ENCODE data around the gene SHISA9.
"Not testable (repeated sequence)": the region's sequence is repeated elsewhere in the genome, so short reads cannot be mapped to it uniquely, and the experiment has no call there.

The SHISA9 gene

GRCh38 chr16:12901597-12902461 lies at the start of gene SHISA9:
Gene SHISA9 (plus strand): TSS chr16:12901598.
- no peak within 1 kb of the TSS for H2AFZ ChIP-seq (ENCODE audit: low read length)
- no peaks in the 10 kb centered on the region for H3K27me3 ChIP-seq (ENCODE audit: insufficient read depth, low read length, poor library complexity, severe bottlenecking)
- no peak for TF ChIP-seq CTCF (conservative IDR thresholded peaks at IDR 0.05; ENCODE audit: low read length)
- no peak for TF ChIP-seq EZH2phosphoT487 (IDR thresholded peaks at IDR 0.05; ENCODE audit: borderline replicate concordance)
- no peaks in the 10 kb centered on the region for H4K20me1 ChIP-seq (ENCODE audit: insufficient read depth, low read length, poor library complexity, severe bottlenecking)
- H3K9ac ChIP-seq (ENCODE audit: low read depth, low read length, poor library complexity, severe bottlenecking) = no peak within 1 kb of the TSS
- H3K9me2 ChIP-seq (replicated peaks; ENCODE audit: low read depth, low read length) = no peaks in the 10 kb centered on the region
- no peak within 1 kb of the TSS for H3K4me3 ChIP-seq (ENCODE audit: low read length, poor library complexity, severe bottlenecking)
- H3K79me2 ChIP-seq (ENCODE audit: insufficient read depth, low read length) = no peaks in the 10 kb centered on the region
- H3K36me3 ChIP-seq (ENCODE audit: insufficient read depth, low read length) = no peaks in the 10 kb centered on the region
- no peaks in the 10 kb centered on the region for H3K9me3 ChIP-seq (ENCODE audit: insufficient read depth, low read depth, low read length)
- no peak within 1 kb of the TSS for H3K4me2 ChIP-seq (ENCODE audit: low read depth, low read length, poor library complexity, severe bottlenecking)
- H3K4me1 ChIP-seq (ENCODE audit: insufficient read depth, low read length, poor library complexity, severe bottlenecking) = no peaks in the 10 kb centered on the region
- H3F3A ChIP-seq (ENCODE audit: low read depth) = no peaks in the 10 kb centered on the region

DNA sequence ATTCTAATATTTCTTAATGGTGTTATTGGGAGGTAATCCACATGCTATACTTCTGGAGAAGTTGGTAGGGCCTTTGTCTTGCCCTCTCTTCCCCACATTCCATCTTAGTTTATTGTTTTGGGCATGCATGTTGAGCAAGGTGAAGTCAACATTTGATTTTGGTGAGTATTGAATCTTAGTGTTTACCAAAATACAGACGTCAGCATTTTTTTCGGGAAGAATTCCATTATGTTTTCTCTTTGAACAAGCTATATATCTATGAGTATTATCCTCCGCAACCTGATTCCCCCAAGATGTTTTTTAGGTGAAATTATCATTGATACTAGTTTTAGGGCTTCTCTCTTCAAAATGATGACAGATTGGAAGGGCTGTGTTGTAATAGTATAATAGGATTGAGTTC lies 47.4 kb upstream of the SHISA9 start:
- no peaks in the 10 kb centered on the region for H3F3A ChIP-seq (ENCODE audit: low read depth)
- H2AFZ ChIP-seq (ENCODE audit: low read length) = no peak overlapping the region
- no peaks in the 10 kb centered on the region for H3K9me2 ChIP-seq (replicated peaks; ENCODE audit: low read depth, low read length)
- TF ChIP-seq CTCF (conservative IDR thresholded peaks at IDR 0.05; ENCODE audit: low read length) (no peak), EZH2phosphoT487 (IDR thresholded peaks at IDR 0.05; ENCODE audit: borderline replicate concordance) (no peak)
- no peak overlapping the region for H3K4me3 ChIP-seq (ENCODE audit: low read length, poor library complexity, severe bottlenecking)
- H4K20me1 ChIP-seq (ENCODE audit: insufficient read depth, low read length, poor library complexity, severe bottlenecking) = no peaks in the 10 kb centered on the region
- no peaks in the 10 kb centered on the region for H3K36me3 ChIP-seq (ENCODE audit: insufficient read depth, low read length)
- H3K4me1 ChIP-seq (ENCODE audit: insufficient read depth, low read length, poor library complexity, severe bottlenecking) = no peaks in the 10 kb centered on the region
- no peaks in the 10 kb centered on the region for H3K79me2 ChIP-seq (ENCODE audit: insufficient read depth, low read length)
- H3K27me3 ChIP-seq (ENCODE audit: insufficient read depth, low read length, poor library complexity, severe bottlenecking) = no peaks in the 10 kb centered on the region
- no peak overlapping the region for H3K4me2 ChIP-seq (ENCODE audit: low read depth, low read length, poor library complexity, severe bottlenecking)
- H3K9ac ChIP-seq (ENCODE audit: low read depth, low read length, poor library complexity, severe bottlenecking) = no peak overlapping the region
- H3K9me3 ChIP-seq (ENCODE audit: insufficient read depth, low read depth, low read length) = no peaks in the 10 kb centered on the region

GRCh38 chr16:12857435-12857834 lies 44.0 kb upstream of the SHISA9 start:
- H3K9me2 ChIP-seq (replicated peaks; ENCODE audit: low read depth, low read length); H4K20me1 ChIP-seq (ENCODE audit: insufficient read depth, low read length, poor library complexity, severe bottlenecking); H3K9ac ChIP-seq (ENCODE audit: low read depth, low read length, poor library complexity, severe bottlenecking); H3K79me2 ChIP-seq (ENCODE audit: insufficient read depth, low read length); H3K4me3 ChIP-seq (ENCODE audit: low read length, poor library complexity, severe bottlenecking); H3K9me3 ChIP-seq (ENCODE audit: insufficient read depth, low read depth, low read length); H3K4me2 ChIP-seq (ENCODE audit: low read depth, low read length, poor library complexity, severe bottlenecking); H3K4me1 ChIP-seq (ENCODE audit: insufficient read depth, low read length, poor library complexity, severe bottlenecking); H2AFZ ChIP-seq (ENCODE audit: low read length); H3K36me3 ChIP-seq (ENCODE audit: insufficient read depth, low read length); H3K27me3 ChIP-seq (ENCODE audit: insufficient read depth, low read length, poor library complexity, severe bottlenecking); H3F3A ChIP-seq (ENCODE audit: low read depth): not testable (repeated sequence)

- no peaks in the 10 kb centered on the region for H3K79me2 ChIP-seq (ENCODE audit: insufficient read depth, low read length)
- H3K27me3 ChIP-seq (ENCODE audit: insufficient read depth, low read length, poor library complexity, severe bottlenecking) = no peaks in the 10 kb centered on the region
- H4K20me1 ChIP-seq (ENCODE audit: insufficient read depth, low read length, poor library complexity, severe bottlenecking) = no peaks in the 10 kb centered on the region
- TF ChIP-seq EZH2phosphoT487 (IDR thresholded peaks at IDR 0.05; ENCODE audit: borderline replicate concordance) = no peak
- TF ChIP-seq CTCF (conservative IDR thresholded peaks at IDR 0.05; ENCODE audit: low read length) = no peak
- no peak overlapping the region for H3K9ac ChIP-seq (ENCODE audit: low read depth, low read length, poor library complexity, severe bottlenecking)
- no peak overlapping the region for H3K4me3 ChIP-seq (ENCODE audit: low read length, poor library complexity, severe bottlenecking)
- H3K4me1 ChIP-seq (ENCODE audit: insufficient read depth, low read length, poor library complexity, severe bottlenecking) = no peaks in the 10 kb centered on the region
- no peak overlapping the region for H3K4me2 ChIP-seq (ENCODE audit: low read depth, low read length, poor library complexity, severe bottlenecking)
- no peak overlapping the region for H2AFZ ChIP-seq (ENCODE audit: low read length)
- H3F3A ChIP-seq (ENCODE audit: low read depth) = no peaks in the 10 kb centered on the region
- H3K9me2 ChIP-seq (replicated peaks; ENCODE audit: low read depth, low read length) = no peaks in the 10 kb centered on the region
- H3K36me3 ChIP-seq (ENCODE audit: insufficient read depth, low read length) = no peaks in the 10 kb centered on the region
- no peaks in the 10 kb centered on the region for H3K9me3 ChIP-seq (ENCODE audit: insufficient read depth, low read depth, low read length)
Observed at GRCh38 chr16:12862327-12862726, 39.1 kb upstream of the SHISA9 start.

Measured in Loucy (cell line).